Muscle of arm (tissue), 12 donors: Measurements from ENCODE around the gene TLE3. TPM values are rescaled to one million over a fixed set of nuclear protein-coding genes. Genes with fewer than 3 reads are reported as not detected.

Experiments
- DNase-seq: peaks from one replicate; pipeline ENCODE4 v3.0.0-alpha.2; 2013
- polyA plus RNA-seq, 12 donors: library from polyadenylated mRNA; unstranded; fragments of 120-200 nt; gene quantifications; one replicate each; pipeline ENCODE4 v1.2.1, GENCODE V29; 2013; ENCODE audit not compliant: insufficient read length in 12 of 12

TLE3 gene
- polyA plus RNA-seq, 12 donors: 16.7 to 72.6 (median 27.1) TPM; not detected in 1

GRCh38 chr15:70086636-70087035 is 11.1 kb downstream of the TLE3 start:
- DNase-seq: no peak

GRCh38 chr15:70084461-70084860 is 13.3 kb downstream of the TLE3 start:
- no peak for DNase-seq

- DNase-seq: no peak
Measured at GRCh38 chr15:70083946-70084345, 13.8 kb downstream of the TLE3 start.

DNA sequence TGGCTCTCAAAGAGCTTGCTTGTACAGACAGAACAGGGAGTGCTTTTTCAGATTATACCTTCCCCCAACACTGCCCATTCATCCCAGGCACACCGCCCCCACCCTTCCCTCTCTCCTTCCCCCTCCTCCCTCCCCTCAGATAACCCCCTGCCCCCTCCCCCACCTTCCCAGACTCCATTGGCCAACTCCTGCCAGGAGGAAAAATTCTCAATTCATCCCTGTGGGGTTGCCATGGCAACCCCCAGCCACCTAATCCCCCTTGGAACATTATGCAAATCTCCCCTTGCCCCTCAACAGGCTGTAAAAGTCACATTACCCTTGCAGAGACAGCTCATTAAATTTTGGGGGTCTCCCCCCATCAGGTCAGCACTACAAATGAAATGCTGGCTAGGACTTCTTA is 14.3 kb downstream of the TLE3 start:
- no peak for DNase-seq

- DNase-seq: no peak
Measured at GRCh38 chr15:70082281-70082900, 15.3 kb downstream of the TLE3 start.

DNA sequence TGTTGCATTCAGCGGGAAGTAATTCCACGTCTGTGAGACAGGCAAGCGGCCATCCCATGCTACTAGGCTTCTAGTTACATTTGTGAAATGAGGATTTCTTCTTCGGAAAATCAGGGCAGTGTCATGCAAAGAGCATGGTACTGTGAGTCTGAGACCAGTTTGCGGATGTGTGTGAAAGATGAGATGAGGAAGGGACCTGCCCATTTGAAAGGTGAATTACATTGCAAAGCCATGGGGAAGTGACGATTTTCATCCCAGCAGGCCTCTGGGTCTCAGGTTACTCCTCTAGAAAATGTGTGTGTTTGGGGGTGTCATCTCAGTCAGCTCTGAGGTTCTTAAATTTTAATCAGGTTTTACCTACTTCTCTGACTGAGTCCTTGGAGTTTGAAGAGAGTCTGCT is 16.1 kb downstream of the TLE3 start:
- no peak for DNase-seq

GRCh38 chr15:70080347-70080746 is 17.4 kb downstream of the TLE3 start:
- DNase-seq: no peak

DNA sequence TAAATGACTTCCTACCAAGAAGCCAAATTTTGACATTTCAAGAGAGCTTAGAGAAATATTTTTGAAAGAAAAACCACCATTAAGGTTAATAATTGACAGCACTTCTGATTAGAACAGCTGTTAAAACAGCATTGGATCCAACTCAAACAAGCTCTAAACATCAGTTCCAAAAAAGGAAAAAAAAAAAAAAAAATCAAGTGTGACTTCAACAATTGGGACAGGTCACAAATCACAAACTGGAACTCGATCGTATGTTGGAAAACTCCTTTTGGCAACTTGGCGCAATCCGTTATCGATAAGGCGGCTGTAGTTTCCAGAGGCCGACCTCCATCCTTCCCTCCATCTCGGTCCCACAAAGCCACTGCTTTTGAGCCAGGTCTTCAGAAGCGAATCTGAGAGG is 17.8 kb downstream of the TLE3 start:
- no peak for DNase-seq

GRCh38 chr15:70078578-70079417 is 18.9 kb downstream of the TLE3 start:
- no peak for DNase-seq

DNA sequence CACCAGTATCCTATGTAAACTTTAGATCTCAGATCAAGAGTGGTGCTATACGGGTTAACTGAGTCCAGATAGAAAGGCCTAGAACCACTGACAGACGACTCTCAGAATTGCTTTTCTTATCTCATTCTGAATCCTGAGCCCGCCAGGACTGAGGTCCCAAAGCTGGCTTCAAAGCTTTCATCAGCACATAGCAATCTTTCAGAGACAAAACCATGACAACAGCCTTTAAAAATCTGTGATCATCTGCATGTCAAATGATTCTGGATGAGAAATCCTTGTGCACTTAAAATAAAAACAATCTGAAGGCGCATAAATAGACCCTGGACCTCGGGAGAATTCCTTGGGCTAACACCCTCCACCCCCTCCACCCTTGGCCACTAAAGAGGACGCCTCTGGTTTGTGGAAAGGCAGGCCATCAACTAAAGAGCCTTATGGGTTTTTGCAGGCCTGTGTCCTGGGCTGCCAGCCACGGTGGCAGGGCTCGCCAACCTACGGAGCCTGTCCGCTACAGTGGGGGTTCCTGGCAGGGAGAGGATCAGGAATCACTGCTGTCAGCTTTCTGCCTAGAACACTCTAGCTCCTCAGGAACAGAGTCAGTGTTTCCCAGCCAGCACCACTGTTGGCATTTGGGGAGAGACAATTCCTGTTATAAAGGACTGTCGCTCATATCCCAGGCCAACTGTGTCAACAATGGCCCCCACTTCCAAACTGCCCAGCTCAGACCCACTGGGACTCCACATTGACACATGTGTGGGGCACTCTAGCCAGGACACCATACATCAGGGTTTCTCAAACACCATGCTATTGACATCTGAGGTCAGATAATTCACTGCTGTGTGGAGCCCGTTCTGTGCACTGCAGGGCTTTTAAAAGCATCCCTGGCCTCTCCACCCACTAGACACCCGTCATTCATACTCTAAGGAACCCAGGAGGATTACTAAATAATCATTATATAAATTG is 20.2 kb downstream of the TLE3 start:
- no peak for DNase-seq

DNA sequence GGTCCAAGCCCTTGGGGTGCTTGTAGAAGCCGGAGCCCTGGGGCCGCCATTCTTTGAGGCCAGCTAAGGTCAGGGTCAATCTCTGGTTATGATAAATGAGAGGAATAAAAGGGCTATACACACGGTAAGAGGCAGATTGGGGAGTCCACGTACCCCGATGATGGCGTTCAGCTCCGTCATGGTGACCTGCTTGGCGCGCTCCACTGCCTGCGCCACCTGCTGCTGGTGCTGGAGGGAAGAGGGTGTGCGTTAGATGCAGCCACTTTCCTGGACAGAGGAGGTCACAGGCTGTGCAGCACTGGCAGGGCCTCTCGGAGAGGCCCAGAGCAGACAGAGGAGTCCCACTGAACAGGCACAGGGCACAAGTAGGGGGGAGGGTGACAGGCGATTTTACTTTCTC is 23.3 kb downstream of the TLE3 start:
- no peak for DNase-seq

- no peak for DNase-seq
Measured at GRCh38 chr15:70072479-70072878, 25.2 kb downstream of the TLE3 start.

- no peak for DNase-seq
Measured at GRCh38 chr15:70071799-70072198, 25.9 kb downstream of the TLE3 start.

DNA sequence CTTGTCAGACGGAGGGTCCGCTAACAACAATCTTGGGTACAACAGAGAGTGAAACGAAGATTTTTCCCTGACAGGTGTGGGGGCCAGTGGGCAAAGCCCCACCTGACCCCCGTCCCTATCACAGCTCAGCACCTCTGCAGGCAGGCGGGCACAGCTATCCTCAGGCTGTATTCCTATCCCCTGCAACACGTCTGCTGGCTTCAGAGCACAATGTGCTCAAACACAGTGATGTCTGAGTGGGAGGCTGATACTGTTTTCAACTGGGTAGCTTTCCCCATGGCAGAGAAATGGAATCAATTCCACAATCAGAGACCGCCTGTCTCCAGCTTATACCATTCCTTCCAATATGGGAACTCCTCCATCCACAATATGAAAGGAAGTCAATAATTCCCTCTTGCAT is 28.0 kb downstream of the TLE3 start:
- DNase-seq: no peak

DNA sequence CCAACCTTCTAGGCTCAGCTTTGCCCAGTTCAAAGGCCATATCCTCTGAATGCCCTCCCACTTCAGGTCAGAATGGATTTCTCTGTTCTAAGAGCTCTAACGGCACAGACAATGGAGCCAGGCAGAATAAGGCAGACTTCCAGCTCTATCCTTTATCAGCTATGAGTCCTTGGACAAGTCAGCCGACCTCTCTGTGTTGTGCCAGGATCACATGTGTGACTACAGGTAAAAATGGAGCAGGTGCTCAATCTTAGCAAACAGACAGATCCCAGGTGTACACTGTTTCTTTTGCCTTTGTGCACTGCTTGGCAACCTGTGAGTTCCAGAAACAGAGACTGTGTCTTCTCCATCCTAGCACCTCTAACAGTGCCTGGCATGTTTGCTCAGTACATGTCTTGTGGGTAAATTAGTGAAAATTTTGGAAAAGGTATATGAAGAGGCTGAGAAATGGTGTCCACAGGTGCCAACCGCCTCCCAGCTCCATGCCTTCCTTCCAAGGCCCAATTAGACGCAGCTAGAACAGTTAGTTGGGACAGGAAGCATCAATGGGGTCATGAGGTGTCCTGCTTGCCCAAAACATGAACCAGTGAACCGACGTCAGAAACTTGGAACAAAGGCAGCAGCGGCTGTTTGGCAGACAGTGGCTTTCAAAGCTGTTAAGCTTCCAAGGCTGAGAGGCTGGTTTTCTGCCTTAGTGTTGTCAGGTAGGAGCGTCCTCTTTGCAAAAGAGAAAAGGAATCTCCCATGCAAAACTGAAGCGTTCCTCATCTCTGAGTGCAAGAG is 28.7 kb downstream of the TLE3 start:
- no peak for DNase-seq

GRCh38 chr15:70067681-70068080 is 30.0 kb downstream of the TLE3 start:
- no peak for DNase-seq

GRCh38 chr15:70067011-70067410 is 30.7 kb downstream of the TLE3 start:
- no peak for DNase-seq

- no peak for DNase-seq
Measured at GRCh38 chr15:70066447-70066846, 31.3 kb downstream of the TLE3 start.

- no peak for DNase-seq
Measured at GRCh38 chr15:70066004-70066403, 31.7 kb downstream of the TLE3 start.

DNA sequence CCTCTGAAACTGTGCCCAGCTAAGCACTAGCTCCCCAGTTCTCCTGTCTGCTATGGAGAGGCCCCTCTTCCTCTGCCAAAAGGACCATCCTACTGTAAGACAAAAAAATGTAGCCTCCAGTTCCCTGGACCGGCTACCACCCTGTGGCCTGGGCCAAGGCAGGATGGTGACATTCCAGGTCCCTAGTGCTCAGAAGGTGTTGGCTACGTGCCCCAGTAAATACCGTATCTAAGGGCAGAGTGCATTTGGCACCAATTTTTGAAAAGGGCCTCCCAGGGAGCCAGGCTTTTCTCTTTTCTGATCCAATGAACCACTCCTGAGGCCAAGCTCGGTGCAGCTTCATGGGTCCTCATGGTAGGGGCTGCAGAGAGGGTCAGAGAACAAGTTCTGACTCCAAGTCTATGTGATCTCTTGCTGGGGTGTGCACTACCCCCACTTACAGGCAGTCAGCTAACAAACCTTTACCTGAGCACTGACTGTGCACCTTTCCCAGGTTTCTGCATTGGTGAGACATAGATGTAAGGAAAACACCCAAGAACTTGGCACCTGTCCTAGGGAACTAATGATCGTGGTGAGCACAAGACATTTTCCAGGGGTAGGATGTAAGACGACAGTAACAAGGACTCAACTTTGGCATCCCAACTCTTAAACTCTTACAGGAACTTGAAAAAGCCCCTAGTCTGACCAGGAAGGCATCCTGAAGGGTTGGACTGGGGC is 32.6 kb downstream of the TLE3 start:
- DNase-seq: no peak

- no peak for DNase-seq
Measured at GRCh38 chr15:70064441-70064840, 33.3 kb downstream of the TLE3 start.
